Transverse colon (tissue), 4 donors: ENCODE results near the gene YRDC. TPM values are rescaled to one million over a fixed set of nuclear protein-coding genes. Genes with fewer than 3 reads are reported as not detected.

Experiments used
- DNase-seq: peaks from one replicate; pipeline ENCODE4 v3.0.0-alpha.2; 2019
- H3K27ac ChIP-seq, 4 donors: fragments of 200-600 bp; sonication (generic); 2 replicates each; pipeline ENCODE4 v1.5.1; 2016 to 2018; ENCODE audit warnings: inconsistent platforms in 4 of 4
- H3K27me3 ChIP-seq: fragments of 200-600 bp; sonication (generic); 2 replicates; pipeline ENCODE4 v1.5.1; 2017; ENCODE audit warnings: inconsistent platforms
- H3K36me3 ChIP-seq, 4 donors: fragments of 200-600 bp; sonication (generic); 2 replicates each; pipeline ENCODE4 v1.5.1; 2017 to 2019; ENCODE audit warnings: inconsistent platforms in 4 of 4
- H3K4me1 ChIP-seq, 4 donors: fragments of 200-600 bp; sonication (generic); 2 replicates each; pipeline ENCODE4 v1.5.1; 2017 to 2020; ENCODE audit warnings: inconsistent platforms in 4 of 4
- H3K4me3 ChIP-seq, 4 donors: fragments of 200-600 bp; sonication (generic); 1 replicate in 1 of 4; 2 replicates in 3 of 4; pipeline versions ENCODE4 v1.5.1 to v1.6.1; 2017 to 2019; ENCODE audit warnings: inconsistent platforms in 4 of 4
- H3K9me3 ChIP-seq, 2 donors: fragments of 200-600 bp; sonication (generic); 2 replicates each; pipeline ENCODE4 v1.5.1; 2017 to 2019; ENCODE audit warnings: inconsistent platforms in 2 of 2
- EP300 ChIP-seq: sonication (generic); formaldehyde crosslinking; IDR thresholded peaks from one replicate; pipeline ENCODE4 v1.6.1; 2017; ENCODE audit warnings: antibody characterized with exemption, low read depth
- POLR2A ChIP-seq: fragments of 450-650 bp; IDR thresholded peaks from one replicate; pipeline ENCODE4 v1.6.1; 2016; ENCODE audit warnings: antibody characterized with exemption, mild to moderate bottlenecking, moderate library complexity
- POLR2AphosphoS5 ChIP-seq, 3 donors: sonication (generic); formaldehyde crosslinking; IDR thresholded peaks; one replicate each; pipeline ENCODE4 v1.6.1; 2016; ENCODE audit warnings: antibody characterized with exemption in 3 of 3
- WGBS, 2 donors: methylation state at CpG; one replicate each; pipeline ENCODE4 v1.1.5; 2018; ENCODE audit warnings: low coverage in 1 of 2; 5-methylcytosine and 5-hydroxymethylcytosine counted together
- in situ Hi-C, 4 donors: fragments of 200-750 bp; cut with MboI; loops; one replicate each; pipeline versions ENCODE4 v1.15.0 to v1.15.1; 2017; ENCODE audit warnings: low sequenced_read_pairs in 3 of 4, low pct_ligation_motif_present in 1 of 4, low pct_unique_long_range_greater_than_20kb in 1 of 4
- intact Hi-C: fragments of 100-400 bp; cut with DNase I; formaldehyde crosslinking; loops from one replicate; pipeline ENCODE4 v1.15.1; 2023; ENCODE audit warnings: low total_unique reads
- total RNA-seq, 4 donors: library from RNA; depleted of rRNA; stranded (reverse); fragments of >200 nt; gene quantifications; one replicate each; pipeline ENCODE4 v1.1.0, GENCODE V29; 2016
- TF ChIP-seq, protein P1 (sequence below), 5 experiments: fragments of 200-600 bp in 3 of 5; fragments of 450-650 bp in 2 of 5; sonication (generic) in 3 of 5; IDR thresholded peaks; 1 replicate in 2 of 5; 2 replicates in 3 of 5; pipeline ENCODE4 v1.5.1; 2016 to 2017; ENCODE audit warnings: antibody characterized with exemption in 5 of 5, inconsistent platforms in 3 of 5, mild to moderate bottlenecking in 2 of 5, moderate library complexity in 1 of 5

YRDC gene
- total RNA-seq, 4 donors from 2014 or later: 3.4 to 17.2 (median 11.6) TPM

DNA sequence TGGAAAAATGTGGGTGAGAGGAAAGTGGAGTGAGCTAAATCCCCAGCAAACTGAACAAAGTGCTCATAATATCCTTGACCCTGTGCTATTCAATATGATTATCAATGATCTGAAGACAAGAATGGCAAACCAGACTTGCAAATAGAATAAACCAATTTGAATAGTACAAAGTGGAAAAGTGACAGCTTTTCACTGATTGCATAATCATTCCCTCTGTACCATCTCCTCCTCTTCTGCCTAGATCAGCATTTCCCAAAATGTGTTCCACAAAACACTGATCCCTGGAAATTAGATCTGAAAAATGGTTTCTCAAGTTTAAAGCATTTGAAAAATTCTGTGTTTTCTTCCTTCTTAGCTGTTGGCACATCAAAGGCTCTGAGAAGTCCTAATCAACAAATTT lies 43.3 kb upstream of the YRDC start:
- H3K9me3 ChIP-seq: no peaks in the 10 kb centered on the region
- H3K4me1 ChIP-seq: peaks cover under 1 to 70% (median 14%) of the 10 kb centered on the region in 4 donors
- no peak overlapping the region for H3K4me3 ChIP-seq
- H3K27ac ChIP-seq: no peak overlapping the region
- no peaks in the 10 kb centered on the region for H3K27me3 ChIP-seq
- DNase-seq: no peak
- no peak for TF ChIP-seq EP300
- TF ChIP-seq, protein P1, sequence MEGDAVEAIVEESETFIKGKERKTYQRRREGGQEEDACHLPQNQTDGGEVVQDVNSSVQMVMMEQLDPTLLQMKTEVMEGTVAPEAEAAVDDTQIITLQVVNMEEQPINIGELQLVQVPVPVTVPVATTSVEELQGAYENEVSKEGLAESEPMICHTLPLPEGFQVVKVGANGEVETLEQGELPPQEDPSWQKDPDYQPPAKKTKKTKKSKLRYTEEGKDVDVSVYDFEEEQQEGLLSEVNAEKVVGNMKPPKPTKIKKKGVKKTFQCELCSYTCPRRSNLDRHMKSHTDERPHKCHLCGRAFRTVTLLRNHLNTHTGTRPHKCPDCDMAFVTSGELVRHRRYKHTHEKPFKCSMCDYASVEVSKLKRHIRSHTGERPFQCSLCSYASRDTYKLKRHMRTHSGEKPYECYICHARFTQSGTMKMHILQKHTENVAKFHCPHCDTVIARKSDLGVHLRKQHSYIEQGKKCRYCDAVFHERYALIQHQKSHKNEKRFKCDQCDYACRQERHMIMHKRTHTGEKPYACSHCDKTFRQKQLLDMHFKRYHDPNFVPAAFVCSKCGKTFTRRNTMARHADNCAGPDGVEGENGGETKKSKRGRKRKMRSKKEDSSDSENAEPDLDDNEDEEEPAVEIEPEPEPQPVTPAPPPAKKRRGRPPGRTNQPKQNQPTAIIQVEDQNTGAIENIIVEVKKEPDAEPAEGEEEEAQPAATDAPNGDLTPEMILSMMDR (IDR thresholded peaks at IDR 0.05): no peak
- no peak for TF ChIP-seq POLR2A
- no peak for TF ChIP-seq POLR2AphosphoS5 (IDR thresholded peaks at IDR 0.05)
- intact Hi-C loops (no loop called here), in situ Hi-C loops (loop anchor here in 1 of 4 donors (10.0 kb wide), 1 partner anchor 256 kb away; the partner anchor contains the start of gene GNL2)
- H3K36me3 ChIP-seq: no peaks in the 10 kb centered on the region

- H3K36me3 ChIP-seq: no peaks in the 10 kb centered on the region
- no peaks in the 10 kb centered on the region for H3K9me3 ChIP-seq
- WGBS, 2 donors: 77 to 91% methylated on average over 6 of the region's 6 CpGs
- H3K4me3 ChIP-seq: no peak overlapping the region
- no peak for DNase-seq
- intact Hi-C loops: no loop called here
- TF ChIP-seq EP300 (no peak), POLR2A (no peak), POLR2AphosphoS5 (IDR thresholded peaks at IDR 0.05) (no peak)
- TF ChIP-seq, protein P1 (IDR thresholded peaks at IDR 0.05): no peak
- in situ Hi-C loops: loop anchor here in 1 of 4 donors (10.0 kb wide), 1 partner anchor 256 kb away; the partner anchor contains the start of gene GNL2
- H3K27ac ChIP-seq: no peak overlapping the region
- H3K27me3 ChIP-seq: no peaks in the 10 kb centered on the region
- peaks cover 3 to 70% (median 16%) of the 10 kb centered on the region in 4 donors for H3K4me1 ChIP-seq
Measured at GRCh38 chr1:37850352-37850955, 42.4 kb upstream of the YRDC start.

- intact Hi-C loops: no loop called here
- TF ChIP-seq, protein P1 (IDR thresholded peaks at IDR 0.05): no peak
- TF ChIP-seq EP300: no peak
- no peak for TF ChIP-seq POLR2A
- TF ChIP-seq POLR2AphosphoS5 (IDR thresholded peaks at IDR 0.05): no peak
- no peaks in the 10 kb centered on the region for H3K27me3 ChIP-seq
- DNase-seq: no peak
- H3K36me3 ChIP-seq: no peaks in the 10 kb centered on the region
- no peaks in the 10 kb centered on the region for H3K9me3 ChIP-seq
- no peak overlapping the region for H3K27ac ChIP-seq
- in situ Hi-C loops: no loop called here
- no peak overlapping the region for H3K4me3 ChIP-seq
- H3K4me1 ChIP-seq: peaks cover 3 to 64% (median 16%) of the 10 kb centered on the region in 4 donors
- 95 to 98% methylated on average over 3 of the region's 3 CpGs for WGBS, 2 donors
Measured at GRCh38 chr1:37849480-37849879, 41.5 kb upstream of the YRDC start.

- peaks cover 3 to 51% (median 16%) of the 10 kb centered on the region in 4 donors for H3K4me1 ChIP-seq
- H3K36me3 ChIP-seq: no peaks in the 10 kb centered on the region
- no peaks in the 10 kb centered on the region for H3K9me3 ChIP-seq
- H3K27me3 ChIP-seq: no peaks in the 10 kb centered on the region
- WGBS, 2 donors: 22 to 55% methylated on average over 4 of the region's 4 CpGs
- intact Hi-C loops: no loop called here
- in situ Hi-C loops: no loop called here
- TF ChIP-seq POLR2AphosphoS5 (IDR thresholded peaks at IDR 0.05) (no peak), POLR2A (no peak), EP300 (no peak)
- TF ChIP-seq, protein P1 (IDR thresholded peaks at IDR 0.05): no peak
- peak overlapping the region; percentile 57 to 73 (median 60) for H3K27ac ChIP-seq
- no peak for DNase-seq
- peak overlapping the region in 1 of 4 donors; percentile 14 for H3K4me3 ChIP-seq
Measured at GRCh38 chr1:37846647-37847339, 38.8 kb upstream of the YRDC start.
